IgD-negative memory B cell (primary cell): ENCODE measurements around the gene SPTLC3. TPM values are rescaled to one million over a fixed set of nuclear protein-coding genes. Genes with fewer than 3 reads are reported as not detected.

Source experiments
- H3K27ac Mint-ChIP-seq, 3 donors: one replicate each; pipeline ENCODE4 v1.8.0; 2020 to 2022; ENCODE audit warnings: mild to moderate bottlenecking in 3 of 3, mixed read lengths in 3 of 3, moderate library complexity in 1 of 3
- H3K27me3 Mint-ChIP-seq: one replicate; pipeline ENCODE4 v1.8.0; 2021; ENCODE audit warnings: mixed read lengths
- H3K36me3 Mint-ChIP-seq: one replicate; pipeline ENCODE4 v1.8.0; 2020; ENCODE audit warnings: mild to moderate bottlenecking, mixed read lengths
- H3K4me1 Mint-ChIP-seq, 3 donors: one replicate each; pipeline ENCODE4 v1.8.0; 2020 to 2022; ENCODE audit warnings: mixed read lengths in 3 of 3, mild to moderate bottlenecking in 1 of 3
- H3K4me3 Mint-ChIP-seq, 4 donors: one replicate each; pipeline ENCODE4 v1.8.0; 2020 to 2022; ENCODE audit warnings: mild to moderate bottlenecking in 4 of 4, mixed read lengths in 4 of 4, moderate library complexity in 3 of 4
- H3K9me3 Mint-ChIP-seq, 3 donors: one replicate each; pipeline ENCODE4 v1.8.0; 2020 to 2021; ENCODE audit warnings: mixed read lengths in 3 of 3, mild to moderate bottlenecking in 1 of 3
- polyA plus RNA-seq: library from polyadenylated mRNA; unstranded; fragments of 300-500 nt; fragmentation: Illumina TruSeq; gene quantifications from one replicate; pipeline ENCODE4 v1.2.3, GENCODE V29; 2021

The SPTLC3 gene
- polyA plus RNA-seq = not detected

DNA sequence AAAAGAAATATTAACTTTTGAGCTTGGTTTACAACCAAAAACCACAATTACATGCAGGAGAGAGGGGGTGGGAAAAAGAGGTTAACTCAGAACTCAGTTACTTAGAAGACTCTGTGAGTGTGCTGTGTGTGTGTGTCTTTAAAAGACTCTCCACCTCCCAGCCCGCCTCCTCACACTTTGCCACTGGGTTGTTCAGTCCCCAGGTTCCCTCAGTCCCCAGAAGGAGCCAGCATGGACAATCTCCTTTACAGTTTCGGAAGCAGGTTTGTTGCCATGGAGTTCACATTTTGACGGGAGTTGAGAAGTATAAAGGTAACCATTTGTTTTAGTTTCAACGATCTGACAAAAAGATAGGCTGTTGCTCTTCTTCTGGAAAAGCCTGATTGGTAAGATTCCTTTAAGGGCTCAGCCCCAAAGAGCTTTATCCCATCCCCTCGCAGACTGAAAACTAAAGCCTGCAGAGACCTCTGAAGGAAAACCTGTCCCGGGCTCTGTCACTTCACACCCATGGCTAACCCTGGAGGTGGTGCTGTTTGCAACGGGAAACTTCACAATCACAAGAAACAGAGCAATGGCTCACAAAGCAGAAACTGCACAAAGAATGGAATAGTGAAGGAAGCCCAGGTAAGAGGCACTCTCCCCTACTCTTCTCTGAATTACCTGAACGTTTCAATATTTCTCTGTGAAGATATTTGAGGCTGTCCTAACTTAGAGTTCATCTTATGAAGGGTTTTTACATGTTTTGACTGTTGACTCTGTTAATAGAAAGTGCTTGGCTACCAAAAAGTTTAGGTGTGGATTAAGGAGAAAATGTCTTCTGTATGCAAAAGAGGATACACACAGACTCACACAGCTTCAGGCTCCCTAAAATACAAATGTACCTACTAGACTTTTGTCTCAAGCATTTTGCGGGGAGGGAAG lies at the start of gene SPTLC3:
Gene SPTLC3 (plus strand): TSS at position 212 of the 921 bp plus-strand sequence. CDS start 296 bp downstream, at position 508.
- peak within 1 kb of the TSS in 3 of 4 donors; percentile 28 to 64 (median 41) for H3K4me3 Mint-ChIP-seq
- H3K27ac Mint-ChIP-seq = peak within 1 kb of the TSS in 1 of 3 donors; percentile 29
- H3K36me3 Mint-ChIP-seq = no peaks in the 10 kb centered on the region
- peaks cover 6 to 22% (median 10%) of the 10 kb centered on the region in 3 donors for H3K4me1 Mint-ChIP-seq
- H3K27me3 Mint-ChIP-seq = peaks cover 11% of the 10 kb centered on the region
- peaks cover 0 to 4% (median 0%) of the 10 kb centered on the region in 3 donors for H3K9me3 Mint-ChIP-seq

DNA sequence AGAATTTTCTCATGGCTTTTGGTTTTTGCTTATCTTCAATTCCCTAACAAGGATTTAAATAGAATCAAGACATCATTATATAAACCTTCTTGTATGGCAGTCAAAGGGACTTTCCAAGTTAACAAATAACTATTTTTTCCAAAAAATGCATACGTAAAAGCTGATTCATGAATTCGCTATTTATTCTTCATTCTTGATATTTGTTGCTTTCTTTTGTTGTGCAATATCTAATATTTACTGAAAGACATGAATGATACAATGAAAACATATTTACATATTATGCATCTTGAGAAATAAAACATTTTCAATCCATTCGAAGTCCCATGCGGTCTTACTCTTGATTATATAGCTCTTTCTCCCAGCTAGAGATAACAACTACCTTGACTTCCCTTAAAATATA lies 47.0 kb upstream of the SPTLC3 start:
- H3K4me3 Mint-ChIP-seq = no peak overlapping the region
- no peaks in the 10 kb centered on the region for H3K4me1 Mint-ChIP-seq
- H3K9me3 Mint-ChIP-seq = no peaks in the 10 kb centered on the region
- H3K36me3 Mint-ChIP-seq = no peaks in the 10 kb centered on the region
- H3K27ac Mint-ChIP-seq = no peak overlapping the region
- no peaks in the 10 kb centered on the region for H3K27me3 Mint-ChIP-seq

DNA sequence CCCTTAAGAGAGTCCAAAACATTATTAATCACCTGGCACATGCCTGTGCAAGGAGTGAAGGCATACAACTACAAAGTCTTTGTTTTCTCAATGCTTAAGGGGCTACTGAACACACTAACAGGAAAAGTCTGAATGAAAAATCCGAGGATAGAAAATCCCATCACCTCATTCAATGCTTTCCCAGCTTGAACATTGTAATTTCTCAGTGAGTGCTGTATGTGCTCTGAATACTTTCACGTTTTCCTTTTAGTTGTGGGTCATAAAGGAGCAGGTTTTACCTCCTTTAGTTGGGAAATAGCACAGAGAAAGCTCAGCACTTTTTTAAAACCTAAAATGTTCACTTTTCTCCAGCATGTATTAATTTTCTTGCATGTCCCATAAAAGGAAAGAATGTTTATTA lies 45.9 kb upstream of the SPTLC3 start:
- H3K27ac Mint-ChIP-seq = no peak overlapping the region
- no peaks in the 10 kb centered on the region for H3K36me3 Mint-ChIP-seq
- no peaks in the 10 kb centered on the region for H3K9me3 Mint-ChIP-seq
- no peak overlapping the region for H3K4me3 Mint-ChIP-seq
- H3K27me3 Mint-ChIP-seq = no peaks in the 10 kb centered on the region
- H3K4me1 Mint-ChIP-seq = no peaks in the 10 kb centered on the region

DNA sequence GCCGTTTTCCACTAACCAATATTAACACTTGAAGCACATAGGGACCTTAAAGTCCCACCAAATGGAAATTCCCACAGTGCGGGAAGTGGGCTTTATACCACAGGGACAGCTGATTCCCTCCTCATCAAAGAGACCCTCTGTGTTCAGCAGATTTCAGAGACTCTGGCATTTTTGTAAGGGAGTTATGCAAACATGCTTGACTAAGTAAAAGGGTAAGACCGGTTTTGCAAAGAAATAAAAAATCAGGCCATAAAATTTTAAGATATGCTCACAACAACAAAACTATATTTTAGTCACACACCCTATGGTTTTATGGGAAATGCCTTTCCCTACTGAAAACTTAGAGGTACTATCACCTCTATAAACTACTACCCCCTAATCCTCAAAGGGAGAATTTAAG lies 45.4 kb upstream of the SPTLC3 start:
- no peaks in the 10 kb centered on the region for H3K9me3 Mint-ChIP-seq
- no peak overlapping the region for H3K4me3 Mint-ChIP-seq
- no peaks in the 10 kb centered on the region for H3K36me3 Mint-ChIP-seq
- no peaks in the 10 kb centered on the region for H3K4me1 Mint-ChIP-seq
- H3K27me3 Mint-ChIP-seq = no peaks in the 10 kb centered on the region
- no peak overlapping the region for H3K27ac Mint-ChIP-seq

DNA sequence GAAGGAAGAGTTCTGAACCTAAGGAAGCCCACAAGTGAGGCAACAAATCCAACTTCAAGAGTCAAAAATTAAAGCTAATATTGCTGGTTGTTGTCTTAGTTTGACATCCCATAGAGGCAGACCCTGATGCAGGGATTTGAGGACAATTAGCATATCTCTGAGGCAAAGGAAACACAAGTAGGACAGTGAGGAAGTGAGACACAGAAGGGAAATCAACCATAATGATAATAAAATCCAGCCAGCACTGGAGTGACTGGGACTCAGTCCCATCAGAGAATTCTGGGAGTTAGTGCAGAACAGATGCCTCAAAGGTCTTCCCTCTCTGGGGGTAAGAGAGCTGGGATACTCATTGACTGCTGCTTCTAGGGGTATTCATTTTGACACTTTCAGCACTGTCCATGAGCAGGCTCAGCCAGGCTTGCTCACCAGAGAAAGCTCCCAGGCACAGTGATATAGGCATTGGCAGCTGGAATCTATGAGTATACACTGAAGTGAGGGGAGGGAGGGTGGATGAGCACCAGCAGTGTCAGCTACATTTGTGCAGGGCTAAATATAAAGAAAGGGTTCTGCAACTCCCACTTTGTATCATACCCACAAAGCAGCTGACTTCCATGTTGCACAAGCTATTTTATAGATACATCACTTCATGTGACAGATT lies 43.4 kb upstream of the SPTLC3 start:
- no peaks in the 10 kb centered on the region for H3K4me1 Mint-ChIP-seq
- no peak overlapping the region for H3K27ac Mint-ChIP-seq
- H3K36me3 Mint-ChIP-seq = no peaks in the 10 kb centered on the region
- H3K9me3 Mint-ChIP-seq = no peaks in the 10 kb centered on the region
- H3K4me3 Mint-ChIP-seq = no peak overlapping the region
- no peaks in the 10 kb centered on the region for H3K27me3 Mint-ChIP-seq

DNA sequence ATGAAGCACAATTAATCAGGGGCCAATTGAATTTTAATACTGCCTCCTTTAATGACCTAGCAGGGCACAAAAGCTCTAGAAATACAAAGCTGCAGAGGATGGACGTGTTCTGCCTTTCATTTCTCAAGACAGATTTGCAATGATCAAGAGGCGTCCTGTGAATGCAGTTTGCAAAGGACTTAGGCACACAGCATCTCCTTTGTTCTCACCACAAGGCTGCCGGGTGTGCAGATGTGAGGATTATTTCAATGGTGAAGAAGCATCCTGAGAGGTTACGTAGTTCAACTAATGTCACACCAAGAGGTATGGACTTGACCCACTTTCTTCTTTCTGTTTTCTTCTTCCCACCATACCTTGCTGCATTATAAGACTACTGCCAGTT lies 42.9 kb upstream of the SPTLC3 start:
- Mint-ChIP-seq H3K27me3 (no peaks in the 10 kb centered on the region), H3K36me3 (no peaks in the 10 kb centered on the region), H3K4me3 (no peak overlapping the region), H3K27ac (no peak overlapping the region), H3K4me1 (no peaks in the 10 kb centered on the region), H3K9me3 (no peaks in the 10 kb centered on the region)

DNA sequence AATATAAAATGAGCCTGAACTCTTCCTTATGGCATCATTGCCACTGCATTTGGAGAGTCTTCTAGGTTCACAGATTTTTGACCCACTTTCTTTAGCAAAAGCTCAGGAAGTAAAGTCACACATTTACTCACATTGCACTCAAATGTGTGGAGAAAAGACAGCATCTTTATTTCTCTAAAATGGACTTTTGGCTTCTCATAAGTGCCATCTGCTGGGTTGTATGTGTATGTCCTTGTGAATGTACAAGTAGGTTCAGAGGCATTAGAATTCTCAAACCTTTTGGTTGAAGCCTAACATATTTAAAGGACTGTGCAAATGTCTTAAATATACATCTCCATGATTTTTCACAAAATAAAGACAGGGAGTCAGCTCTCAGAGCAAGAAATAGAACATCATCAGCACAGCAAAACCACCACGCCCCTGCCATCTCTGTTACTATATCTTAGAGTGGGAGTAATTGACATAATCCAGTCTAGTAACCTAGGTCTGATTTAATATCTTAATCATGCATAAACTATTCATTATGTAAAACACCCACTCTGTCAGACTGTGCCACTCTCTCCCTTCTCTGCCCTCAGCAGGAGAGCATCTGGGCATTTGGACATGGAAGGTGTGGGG lies 42.2 kb upstream of the SPTLC3 start:
- Mint-ChIP-seq H3K9me3 (no peaks in the 10 kb centered on the region), H3K4me3 (no peak overlapping the region), H3K27ac (no peak overlapping the region), H3K27me3 (no peaks in the 10 kb centered on the region), H3K4me1 (no peaks in the 10 kb centered on the region), H3K36me3 (no peaks in the 10 kb centered on the region)

DNA sequence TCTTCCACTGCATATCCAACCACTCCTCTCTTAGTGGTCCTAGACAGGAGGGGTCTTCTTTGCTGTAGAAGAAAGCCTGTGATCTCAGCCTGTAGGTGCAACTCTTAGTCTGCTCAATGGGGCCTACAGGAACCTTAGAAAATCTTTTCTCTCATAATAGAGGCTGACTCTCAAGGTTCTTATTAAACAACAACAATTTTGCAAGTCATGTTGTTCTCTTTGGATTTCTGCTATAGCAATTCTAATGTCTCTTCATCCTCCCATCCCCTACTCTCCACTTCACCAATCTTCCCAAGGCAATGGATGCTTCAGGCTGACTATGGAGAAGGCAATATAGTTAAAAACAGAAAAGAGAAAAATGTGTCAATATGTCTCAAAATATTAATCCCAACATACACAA lies 40.8 kb upstream of the SPTLC3 start:
- Mint-ChIP-seq H3K27me3 (no peaks in the 10 kb centered on the region), H3K4me1 (no peaks in the 10 kb centered on the region), H3K27ac (no peak overlapping the region)

DNA sequence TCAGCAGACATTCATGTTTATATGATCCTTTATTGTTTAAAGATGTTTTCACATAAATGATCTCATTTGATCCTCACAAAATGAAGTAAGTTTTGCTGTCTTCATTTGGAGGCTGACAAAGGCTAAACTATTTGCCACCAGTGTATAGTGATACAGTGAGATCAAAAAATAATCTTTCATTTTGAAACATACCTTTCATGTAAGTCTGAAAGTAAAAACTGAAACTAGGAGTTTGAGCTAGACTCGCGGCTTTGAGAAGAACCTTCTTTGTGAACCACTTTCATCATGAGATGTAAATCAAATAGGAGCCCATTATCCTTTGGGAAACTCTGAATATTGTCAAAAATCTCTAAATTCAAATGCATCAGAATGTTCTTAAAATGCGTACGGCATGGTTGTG lies 40.3 kb upstream of the SPTLC3 start:
- H3K36me3 Mint-ChIP-seq = no peaks in the 10 kb centered on the region
- no peaks in the 10 kb centered on the region for H3K4me1 Mint-ChIP-seq
- no peak overlapping the region for H3K4me3 Mint-ChIP-seq
- no peak overlapping the region for H3K27ac Mint-ChIP-seq
- H3K9me3 Mint-ChIP-seq = no peaks in the 10 kb centered on the region
- H3K27me3 Mint-ChIP-seq = no peaks in the 10 kb centered on the region

More for the DNA sequence above, 40.8 kb upstream of the SPTLC3 start:
- H3K36me3 Mint-ChIP-seq = no peaks in the 10 kb centered on the region
- no peaks in the 10 kb centered on the region for H3K9me3 Mint-ChIP-seq
- no peak overlapping the region for H3K4me3 Mint-ChIP-seq

DNA sequence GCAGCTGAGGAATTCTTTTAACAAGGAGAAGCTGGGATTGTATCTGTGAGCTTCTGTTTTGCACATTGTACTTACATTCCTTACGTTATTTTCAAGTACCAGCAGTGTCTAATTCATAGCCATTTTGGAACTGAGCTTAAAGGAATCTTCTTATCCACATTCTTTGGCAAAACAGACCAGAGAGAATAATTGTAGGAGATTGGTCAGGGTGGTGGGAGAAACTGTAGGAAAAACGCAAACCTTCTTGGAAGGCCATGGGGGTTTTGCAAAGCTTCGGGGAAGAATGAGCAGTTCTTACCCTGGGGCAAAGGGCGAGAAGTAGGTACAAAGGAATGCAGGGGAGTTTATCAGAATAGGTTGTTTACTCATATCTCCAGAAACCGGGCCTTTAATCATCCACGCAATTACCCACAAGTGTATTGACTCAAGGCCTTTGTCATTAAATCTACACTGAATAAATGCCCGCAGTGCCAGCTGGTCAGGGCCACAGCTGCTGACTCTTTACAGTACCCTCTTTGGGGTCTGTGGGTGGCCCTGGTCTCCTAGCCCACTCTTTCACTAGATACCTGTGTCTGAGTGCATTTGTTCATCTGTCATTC lies 39.6 kb upstream of the SPTLC3 start:
- Mint-ChIP-seq H3K4me3 (no peak overlapping the region), H3K36me3 (no peaks in the 10 kb centered on the region), H3K27ac (no peak overlapping the region), H3K4me1 (no peaks in the 10 kb centered on the region), H3K27me3 (no peaks in the 10 kb centered on the region), H3K9me3 (no peaks in the 10 kb centered on the region)

DNA sequence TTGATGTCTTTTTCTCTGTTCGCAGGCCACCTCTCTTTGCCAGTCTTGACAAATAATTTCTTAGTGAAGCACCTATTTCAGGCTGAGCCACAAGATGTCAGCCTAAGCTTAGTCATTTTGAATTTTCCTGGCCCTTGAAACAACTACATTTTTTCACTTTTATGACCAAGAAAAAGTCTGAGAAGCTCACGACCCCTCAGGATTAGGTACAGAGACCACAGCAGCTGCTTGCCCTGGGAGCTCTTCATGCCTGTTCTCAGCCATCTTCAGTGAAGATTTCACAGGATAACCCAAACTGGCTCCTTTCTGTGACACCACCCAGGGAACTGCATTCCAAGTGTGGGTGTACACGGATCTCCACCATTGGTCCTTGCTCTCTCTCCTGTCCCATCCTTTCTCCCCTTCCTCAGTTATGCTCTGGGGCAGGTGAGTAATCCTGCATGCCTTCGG lies 38.4 kb upstream of the SPTLC3 start:
- no peak overlapping the region for H3K27ac Mint-ChIP-seq
- no peaks in the 10 kb centered on the region for H3K27me3 Mint-ChIP-seq
- H3K36me3 Mint-ChIP-seq = no peaks in the 10 kb centered on the region
- no peaks in the 10 kb centered on the region for H3K4me1 Mint-ChIP-seq
- H3K4me3 Mint-ChIP-seq = peak overlapping the region in 1 of 4 donors; percentile 6
- no peaks in the 10 kb centered on the region for H3K9me3 Mint-ChIP-seq

DNA sequence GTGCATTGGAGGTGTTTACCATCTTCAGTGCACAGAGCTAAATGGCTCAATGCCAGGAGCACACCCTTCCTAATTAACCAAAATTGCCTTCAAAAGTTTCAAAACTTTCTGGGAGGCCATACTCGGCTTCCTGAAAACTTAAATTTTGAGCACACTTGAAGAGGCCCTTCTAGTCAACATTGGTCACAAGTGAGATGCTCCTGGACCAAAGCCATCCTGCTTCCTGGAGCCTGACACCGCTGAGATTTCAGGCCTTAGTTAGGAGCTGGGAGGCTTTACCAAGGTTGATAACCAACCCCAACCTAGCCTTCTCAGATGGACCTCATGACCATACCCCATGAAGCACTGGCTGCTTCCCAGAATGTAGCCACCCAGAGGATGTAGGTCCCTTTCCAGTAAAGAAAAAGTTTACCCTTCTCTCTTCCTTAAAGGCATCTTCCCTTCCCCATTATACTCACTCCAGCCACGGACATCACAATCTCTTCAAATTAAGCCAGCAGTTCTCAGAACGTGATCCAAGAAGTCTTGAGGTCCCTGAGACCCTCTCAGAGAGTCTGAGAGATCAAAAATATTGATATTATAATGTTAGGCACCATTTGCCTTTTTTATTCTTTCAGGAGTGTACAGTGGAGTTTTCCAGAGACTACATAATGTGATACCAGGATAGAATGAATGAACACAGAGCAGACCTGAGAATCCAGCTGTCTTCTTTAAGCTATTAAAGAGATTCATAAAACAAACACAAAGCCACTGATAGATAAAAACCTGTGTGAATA lies 32.8 kb upstream of the SPTLC3 start:
- H3K4me1 Mint-ChIP-seq = no peaks in the 10 kb centered on the region
- no peak overlapping the region for H3K27ac Mint-ChIP-seq
- peaks cover 3% of the 10 kb centered on the region for H3K27me3 Mint-ChIP-seq
- peaks cover 0 to 3% (median 2%) of the 10 kb centered on the region in 3 donors for H3K9me3 Mint-ChIP-seq
- no peak overlapping the region for H3K4me3 Mint-ChIP-seq
- no peaks in the 10 kb centered on the region for H3K36me3 Mint-ChIP-seq

DNA sequence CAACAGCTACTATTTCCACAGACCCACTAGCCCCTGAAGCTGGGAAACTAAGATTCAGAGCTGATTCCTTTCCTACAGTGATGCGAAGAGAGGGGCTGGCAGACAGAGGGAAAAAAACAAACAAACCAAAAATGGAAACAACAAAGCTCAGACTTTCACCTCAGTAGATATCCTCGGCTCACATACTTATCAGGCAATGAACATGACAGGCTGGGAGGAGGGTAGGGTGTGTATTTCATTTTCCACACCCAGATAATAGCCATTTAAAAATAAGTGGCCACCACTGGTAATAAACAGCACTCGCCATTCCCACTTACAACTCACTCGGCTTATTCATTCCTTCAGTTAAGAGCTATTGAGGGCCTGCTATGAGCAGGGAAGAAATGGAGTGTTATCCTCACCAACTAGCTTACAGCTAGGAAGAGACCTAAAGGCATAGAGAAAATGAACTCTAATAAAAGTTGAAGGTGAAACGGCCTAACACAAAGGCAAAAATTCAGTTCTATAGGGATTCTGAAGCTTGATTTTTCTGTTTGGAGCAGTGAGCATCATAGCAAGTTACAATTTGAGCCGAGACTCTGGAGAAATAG lies 32.0 kb upstream of the SPTLC3 start:
- no peak overlapping the region for H3K27ac Mint-ChIP-seq
- H3K36me3 Mint-ChIP-seq = no peaks in the 10 kb centered on the region
- no peaks in the 10 kb centered on the region for H3K4me1 Mint-ChIP-seq
- no peak overlapping the region for H3K4me3 Mint-ChIP-seq
- H3K9me3 Mint-ChIP-seq = peaks cover 2 to 3% (median 2%) of the 10 kb centered on the region in 3 donors
- peaks cover 3% of the 10 kb centered on the region for H3K27me3 Mint-ChIP-seq
